ACC112 (cell line): Measurements from ENCODE around the gene TSHZ2.

Experiments
- H2AFZ ChIP-seq: fragments of 200-600 bp; sonication (generic); one replicate; pipeline ENCODE4 v1.6.0; 2017; ENCODE audit warnings: antibody characterized with exemption, low read length; ENCODE audit not compliant: unreplicated experiment
- H3K27ac ChIP-seq: fragments of 200-600 bp; sonication (generic); 2 replicates; pipeline ENCODE4 v1.5.1; 2014; ENCODE audit warnings: low read depth, mild to moderate bottlenecking, antibody characterized with exemption, low read length, moderate library complexity
- H3K27me3 ChIP-seq: fragments of 200-600 bp; sonication (generic); 2 replicates; pipeline ENCODE4 v1.6.1; 2014; ENCODE audit warnings: mild to moderate bottlenecking, antibody characterized with exemption, low read length, moderate library complexity, mixed read lengths; ENCODE audit not compliant: insufficient read depth
- H3K36me3 ChIP-seq: fragments of 200-600 bp; sonication (generic); 2 replicates; pipeline ENCODE4 v1.6.1; 2016; ENCODE audit warnings: mild to moderate bottlenecking, antibody characterized with exemption, low read length, moderate library complexity, mixed read lengths; ENCODE audit not compliant: insufficient read depth
- H3K4me1 ChIP-seq: fragments of 200-600 bp; sonication (generic); one replicate; pipeline ENCODE4 v1.6.1; 2016; ENCODE audit warnings: low read length, mixed read lengths; ENCODE audit not compliant: insufficient read depth, unreplicated experiment, control insufficient read depth
- H3K4me3 ChIP-seq: fragments of 200-600 bp; sonication (generic); 2 replicates; pipeline ENCODE4 v1.5.1; 2014; ENCODE audit warnings: mild to moderate bottlenecking, low read depth, low read length
- H3K79me2 ChIP-seq: fragments of 200-600 bp; sonication (generic); one replicate; pipeline ENCODE4 v1.6.0; 2016; ENCODE audit warnings: low read length; ENCODE audit not compliant: control insufficient read depth, unreplicated experiment, insufficient read depth

TSHZ2 gene

DNA sequence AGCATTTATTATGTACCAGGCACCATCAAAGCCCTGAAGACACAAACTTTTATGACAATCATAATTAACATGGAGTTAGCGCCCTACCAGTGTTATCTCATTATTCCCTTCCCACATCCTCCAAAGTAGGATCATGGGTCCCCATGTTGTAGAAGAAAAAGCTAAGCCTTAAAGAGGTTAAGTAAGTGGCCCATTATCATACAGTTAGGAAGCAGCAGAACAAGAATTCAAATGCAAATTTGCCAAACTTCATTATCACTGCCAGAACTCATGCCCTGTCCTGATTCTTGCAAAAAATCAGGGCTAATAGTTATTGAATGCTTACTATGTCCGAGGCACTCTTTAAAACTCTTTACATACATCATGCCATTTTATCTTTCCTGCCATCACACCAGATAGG, 310.9 kb downstream of the TSHZ2 start:
- Histone ChIP-seq H3K4me3 (no peak overlapping the region), H3K4me1 (no peaks in the 10 kb centered on the region), H3K36me3 (no peaks in the 10 kb centered on the region), H3K27ac (no peak overlapping the region), H2AFZ (no peak overlapping the region), H3K79me2 (no peaks in the 10 kb centered on the region), H3K27me3 (no peaks in the 10 kb centered on the region)

DNA sequence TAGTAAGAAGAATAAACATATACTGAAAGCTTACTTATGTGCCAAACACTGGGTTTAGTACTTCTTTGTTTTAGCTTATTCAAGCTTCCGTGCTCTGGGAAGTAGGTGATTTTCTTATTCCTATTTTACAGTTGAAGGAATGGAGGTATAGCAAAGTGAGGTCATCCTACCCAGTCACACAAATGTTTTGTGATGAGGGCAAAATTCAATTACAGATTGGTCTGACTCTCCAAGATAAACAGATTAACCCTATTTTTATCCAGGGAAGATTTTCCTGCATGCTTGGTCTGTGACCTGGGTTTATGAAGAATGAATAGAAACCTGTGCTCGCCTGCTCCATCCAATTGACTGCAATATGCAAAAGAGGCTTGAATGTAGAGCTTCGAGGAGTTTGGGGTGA, 311.4 kb downstream of the TSHZ2 start:
- no peak overlapping the region for H3K27ac ChIP-seq
- no peaks in the 10 kb centered on the region for H3K4me1 ChIP-seq
- H2AFZ ChIP-seq: no peak overlapping the region
- no peaks in the 10 kb centered on the region for H3K79me2 ChIP-seq
- H3K27me3 ChIP-seq: no peaks in the 10 kb centered on the region
- no peak overlapping the region for H3K4me3 ChIP-seq
- no peaks in the 10 kb centered on the region for H3K36me3 ChIP-seq

DNA sequence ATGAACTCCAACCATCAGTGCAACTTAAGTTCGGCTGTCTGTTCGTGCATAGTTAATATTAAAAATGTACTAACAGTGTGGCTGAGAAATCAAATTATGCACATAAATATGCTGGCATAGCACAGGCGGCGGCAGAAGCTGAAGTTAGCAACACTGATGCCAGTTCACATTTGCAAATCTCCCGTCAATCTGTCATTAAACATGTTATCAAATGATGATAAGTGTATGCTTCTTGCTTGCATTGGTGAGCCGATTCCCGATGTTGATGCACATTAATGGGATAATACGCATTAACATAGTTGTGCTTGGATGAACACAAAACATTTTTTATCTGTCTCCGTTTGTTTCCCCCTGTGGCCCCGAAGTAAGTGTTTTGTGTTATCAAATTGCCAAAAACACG, 312.1 kb downstream of the TSHZ2 start:
- Histone ChIP-seq H3K4me3 (no peak overlapping the region), H3K4me1 (no peaks in the 10 kb centered on the region), H3K27me3 (no peaks in the 10 kb centered on the region), H2AFZ (no peak overlapping the region), H3K79me2 (no peaks in the 10 kb centered on the region), H3K27ac (no peak overlapping the region), H3K36me3 (no peaks in the 10 kb centered on the region)

DNA sequence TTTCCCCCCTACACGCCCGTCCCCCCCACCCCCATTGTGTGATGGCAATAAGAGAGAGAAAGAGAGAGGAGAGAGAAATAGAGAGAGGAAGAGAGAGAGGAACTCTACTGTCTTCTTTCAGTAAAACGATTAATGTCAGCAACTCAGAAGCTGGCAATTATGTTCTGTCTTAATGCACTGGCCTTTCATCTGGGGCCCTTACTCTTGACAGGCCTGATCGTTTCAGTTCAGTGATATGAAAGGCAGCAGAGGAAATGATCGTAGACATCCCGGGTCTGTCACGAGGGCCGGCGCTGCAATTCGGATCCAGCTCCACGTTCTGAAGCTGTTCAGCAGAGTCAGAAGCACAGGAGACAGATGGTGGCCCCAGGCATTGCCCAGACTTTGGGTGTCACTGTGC, 312.5 kb downstream of the TSHZ2 start:
- H3K4me1 ChIP-seq: no peaks in the 10 kb centered on the region
- H2AFZ ChIP-seq: no peak overlapping the region
- H3K27ac ChIP-seq: no peak overlapping the region
- no peaks in the 10 kb centered on the region for H3K79me2 ChIP-seq
- H3K4me3 ChIP-seq: no peak overlapping the region
- no peaks in the 10 kb centered on the region for H3K27me3 ChIP-seq
- no peaks in the 10 kb centered on the region for H3K36me3 ChIP-seq

DNA sequence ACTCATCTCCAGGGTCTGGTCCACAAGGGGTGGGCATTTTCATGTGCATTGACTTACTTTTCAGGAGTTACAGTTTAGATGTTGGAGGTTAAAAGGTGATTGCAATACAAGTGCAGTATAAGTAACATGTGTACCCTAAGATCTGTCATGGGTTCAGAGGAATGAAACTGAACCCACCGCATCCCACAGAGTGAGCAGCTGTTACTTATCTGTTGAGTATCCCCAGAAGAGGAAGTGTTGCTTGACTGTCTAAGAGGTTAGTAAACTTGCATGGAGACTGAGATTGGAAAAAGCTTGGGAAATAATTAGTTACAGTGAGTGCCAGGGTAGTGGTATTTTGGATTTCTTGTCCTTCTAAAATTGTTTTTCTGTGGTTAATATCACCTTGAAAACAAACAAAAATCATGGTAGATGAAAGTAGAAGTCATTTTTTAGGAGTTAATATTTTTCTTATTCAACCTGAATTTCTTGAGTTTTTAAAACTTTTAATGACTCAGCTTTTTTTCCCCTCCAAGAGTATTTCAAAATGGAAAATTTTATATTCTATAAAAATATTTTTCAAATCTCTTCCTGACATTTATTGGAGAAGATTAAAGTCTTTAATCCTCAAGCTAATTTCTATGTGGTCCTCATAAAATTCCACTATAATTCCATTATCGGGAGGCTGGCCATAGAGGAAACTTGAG, 315.3 kb downstream of the TSHZ2 start:
- Histone ChIP-seq H3K36me3 (no peaks in the 10 kb centered on the region), H3K27ac (no peak overlapping the region), H3K4me3 (no peak overlapping the region), H3K27me3 (no peaks in the 10 kb centered on the region), H3K79me2 (no peaks in the 10 kb centered on the region), H3K4me1 (no peaks in the 10 kb centered on the region), H2AFZ (no peak overlapping the region)

DNA sequence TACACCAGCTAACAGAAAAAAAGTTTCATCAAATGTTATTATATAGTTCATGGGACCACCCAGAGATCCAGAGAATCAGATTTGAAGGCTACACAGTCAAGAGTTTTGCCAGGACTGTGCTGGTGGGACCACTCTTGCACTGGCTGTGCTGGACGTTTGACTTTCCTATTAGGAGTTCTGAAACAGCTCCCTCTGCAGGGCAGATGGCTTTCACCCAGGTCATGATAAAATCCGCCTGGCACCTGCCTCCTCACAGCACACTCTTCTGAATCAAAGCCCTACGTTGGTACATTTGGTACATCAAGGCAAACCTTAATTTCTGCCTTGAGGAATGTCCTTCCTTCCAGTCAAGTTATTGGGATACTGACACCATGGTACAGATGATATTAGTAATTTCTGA, 319.4 kb downstream of the TSHZ2 start:
- Histone ChIP-seq H2AFZ (no peak overlapping the region), H3K36me3 (no peaks in the 10 kb centered on the region), H3K4me3 (no peak overlapping the region)

GRCh38 chr20:53292347-53292746, 320.2 kb downstream of the TSHZ2 start:
- no peaks in the 10 kb centered on the region for H3K36me3 ChIP-seq
- no peak overlapping the region for H3K27ac ChIP-seq
- H3K27me3 ChIP-seq: no peaks in the 10 kb centered on the region
- H3K4me3 ChIP-seq: no peak overlapping the region
- no peak overlapping the region for H2AFZ ChIP-seq
- H3K79me2 ChIP-seq: no peaks in the 10 kb centered on the region
- H3K4me1 ChIP-seq: no peaks in the 10 kb centered on the region

More for the DNA sequence above, 319.4 kb downstream of the TSHZ2 start:
- H3K27ac ChIP-seq: no peak overlapping the region
- H3K27me3 ChIP-seq: no peaks in the 10 kb centered on the region
- H3K79me2 ChIP-seq: no peaks in the 10 kb centered on the region
- no peaks in the 10 kb centered on the region for H3K4me1 ChIP-seq

GRCh38 chr20:53294804-53295203, 322.6 kb downstream of the TSHZ2 start:
- H3K79me2 ChIP-seq: no peaks in the 10 kb centered on the region
- H3K4me3 ChIP-seq: no peak overlapping the region
- no peaks in the 10 kb centered on the region for H3K4me1 ChIP-seq
- no peaks in the 10 kb centered on the region for H3K36me3 ChIP-seq
- no peaks in the 10 kb centered on the region for H3K27me3 ChIP-seq
- H2AFZ ChIP-seq: no peak overlapping the region
- H3K27ac ChIP-seq: no peak overlapping the region

GRCh38 chr20:53296025-53296424, 323.9 kb downstream of the TSHZ2 start:
- no peak overlapping the region for H2AFZ ChIP-seq

DNA sequence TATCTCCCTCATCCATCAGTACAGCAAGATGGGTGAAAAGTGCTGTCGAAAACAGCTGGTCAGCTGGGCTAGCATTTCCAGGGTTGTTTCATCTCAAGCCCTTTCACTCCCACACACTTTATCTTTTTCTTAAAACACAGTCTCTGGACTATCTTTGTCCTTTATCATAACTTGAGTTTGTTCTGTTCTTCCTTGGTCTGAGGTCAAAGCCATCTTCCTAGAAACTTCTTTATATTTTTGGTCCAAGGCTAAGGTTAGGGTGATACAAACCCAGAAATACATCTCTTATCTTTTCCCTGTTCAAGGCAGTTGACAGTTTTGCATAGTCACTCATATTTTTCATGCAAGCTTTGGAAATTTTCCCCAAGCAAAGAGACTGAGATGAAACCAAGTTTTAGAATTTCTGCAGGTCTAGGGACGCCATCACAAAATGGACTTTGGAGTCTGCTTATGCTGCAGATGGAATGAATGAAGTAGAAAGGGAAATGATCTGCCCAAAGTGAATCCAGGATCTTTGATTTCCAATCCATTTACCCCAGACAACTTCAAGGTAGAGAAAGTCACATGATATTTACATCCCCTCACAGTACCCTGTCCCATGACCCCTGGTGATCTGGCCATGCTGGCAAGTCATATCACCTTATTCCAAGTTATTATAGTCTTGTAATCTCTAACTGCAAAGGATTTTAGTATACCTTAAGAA, 324.4 kb downstream of the TSHZ2 start:
- Histone ChIP-seq H3K36me3 (no peaks in the 10 kb centered on the region), H3K79me2 (no peaks in the 10 kb centered on the region), H3K27ac (no peak overlapping the region), H3K4me1 (no peaks in the 10 kb centered on the region), H2AFZ (no peak overlapping the region), H3K27me3 (no peaks in the 10 kb centered on the region), H3K4me3 (no peak overlapping the region)

More at GRCh38 chr20:53296025-53296424, 323.9 kb downstream of the TSHZ2 start:
- no peaks in the 10 kb centered on the region for H3K27me3 ChIP-seq
- H3K4me3 ChIP-seq: no peak overlapping the region
- no peaks in the 10 kb centered on the region for H3K36me3 ChIP-seq
- no peaks in the 10 kb centered on the region for H3K4me1 ChIP-seq
- H3K27ac ChIP-seq: no peak overlapping the region
- H3K79me2 ChIP-seq: no peaks in the 10 kb centered on the region

GRCh38 chr20:53297154-53297529, 325.0 kb downstream of the TSHZ2 start:
- Histone ChIP-seq H3K4me3 (no peak overlapping the region), H3K36me3 (no peaks in the 10 kb centered on the region), H2AFZ (no peak overlapping the region), H3K79me2 (no peaks in the 10 kb centered on the region), H3K27ac (no peak overlapping the region), H3K4me1 (no peaks in the 10 kb centered on the region), H3K27me3 (no peaks in the 10 kb centered on the region)
